Activated effector memory CD4-positive, alpha-beta T cell treated with anti-CD3 and anti-CD28 coated beads, Interleukin-2, amount 50 U/mL, for 16 hours (primary cell): ENCODE measurements around the gene ERCC6L.
A peak's percentile ranks its signal among the peaks of the same experiment; 100 is the strongest.

ENCODE experiments used
- DNase-seq: peaks from one replicate; pipeline ENCODE4 v3.0.0-alpha.2; 2020

Gene ERCC6L, protein sequence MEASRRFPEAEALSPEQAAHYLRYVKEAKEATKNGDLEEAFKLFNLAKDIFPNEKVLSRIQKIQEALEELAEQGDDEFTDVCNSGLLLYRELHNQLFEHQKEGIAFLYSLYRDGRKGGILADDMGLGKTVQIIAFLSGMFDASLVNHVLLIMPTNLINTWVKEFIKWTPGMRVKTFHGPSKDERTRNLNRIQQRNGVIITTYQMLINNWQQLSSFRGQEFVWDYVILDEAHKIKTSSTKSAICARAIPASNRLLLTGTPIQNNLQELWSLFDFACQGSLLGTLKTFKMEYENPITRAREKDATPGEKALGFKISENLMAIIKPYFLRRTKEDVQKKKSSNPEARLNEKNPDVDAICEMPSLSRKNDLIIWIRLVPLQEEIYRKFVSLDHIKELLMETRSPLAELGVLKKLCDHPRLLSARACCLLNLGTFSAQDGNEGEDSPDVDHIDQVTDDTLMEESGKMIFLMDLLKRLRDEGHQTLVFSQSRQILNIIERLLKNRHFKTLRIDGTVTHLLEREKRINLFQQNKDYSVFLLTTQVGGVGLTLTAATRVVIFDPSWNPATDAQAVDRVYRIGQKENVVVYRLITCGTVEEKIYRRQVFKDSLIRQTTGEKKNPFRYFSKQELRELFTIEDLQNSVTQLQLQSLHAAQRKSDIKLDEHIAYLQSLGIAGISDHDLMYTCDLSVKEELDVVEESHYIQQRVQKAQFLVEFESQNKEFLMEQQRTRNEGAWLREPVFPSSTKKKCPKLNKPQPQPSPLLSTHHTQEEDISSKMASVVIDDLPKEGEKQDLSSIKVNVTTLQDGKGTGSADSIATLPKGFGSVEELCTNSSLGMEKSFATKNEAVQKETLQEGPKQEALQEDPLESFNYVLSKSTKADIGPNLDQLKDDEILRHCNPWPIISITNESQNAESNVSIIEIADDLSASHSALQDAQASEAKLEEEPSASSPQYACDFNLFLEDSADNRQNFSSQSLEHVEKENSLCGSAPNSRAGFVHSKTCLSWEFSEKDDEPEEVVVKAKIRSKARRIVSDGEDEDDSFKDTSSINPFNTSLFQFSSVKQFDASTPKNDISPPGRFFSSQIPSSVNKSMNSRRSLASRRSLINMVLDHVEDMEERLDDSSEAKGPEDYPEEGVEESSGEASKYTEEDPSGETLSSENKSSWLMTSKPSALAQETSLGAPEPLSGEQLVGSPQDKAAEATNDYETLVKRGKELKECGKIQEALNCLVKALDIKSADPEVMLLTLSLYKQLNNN

DNA sequence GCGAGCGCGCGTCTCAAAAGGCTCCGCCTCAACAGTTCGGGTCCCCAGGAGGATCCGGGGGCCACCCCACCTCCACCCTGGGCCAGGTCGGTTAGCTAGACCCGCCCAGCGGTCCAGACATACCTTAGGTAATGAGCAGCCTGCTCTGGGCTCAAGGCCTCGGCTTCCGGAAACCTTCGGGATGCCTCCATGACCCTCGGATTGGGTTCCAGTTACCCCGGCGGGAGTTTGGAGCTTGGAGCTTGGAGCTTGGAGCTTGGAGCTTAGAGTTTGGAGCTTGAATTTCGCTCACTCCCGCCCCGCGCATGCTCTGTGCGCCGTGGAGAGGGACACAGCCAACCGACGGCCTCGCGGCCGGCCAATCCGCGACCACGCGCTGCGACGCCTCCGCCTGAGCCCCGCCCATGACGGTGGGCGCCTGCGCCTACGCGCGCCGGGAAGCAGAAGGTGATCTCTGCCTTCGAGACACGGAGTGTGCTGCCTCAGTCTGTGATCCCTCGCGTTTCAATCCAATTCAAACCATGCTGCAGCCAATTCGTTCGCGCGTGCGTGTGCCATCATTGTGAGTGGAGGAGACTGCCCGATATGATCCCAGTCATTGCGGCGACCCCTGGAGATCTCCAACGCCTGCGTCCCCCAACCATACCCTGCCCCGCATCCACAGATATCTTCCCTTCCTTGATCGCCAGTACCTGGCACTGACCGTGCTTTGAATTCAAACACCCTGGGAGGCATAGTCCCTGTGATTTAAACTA, at the start of gene ERCC6L:
Gene ERCC6L (minus strand): TSS at position 307 of the 755 bp plus-strand sequence. CDS start 116 bp downstream, at position 191.
- peak; percentile 94 for DNase-seq

DNA sequence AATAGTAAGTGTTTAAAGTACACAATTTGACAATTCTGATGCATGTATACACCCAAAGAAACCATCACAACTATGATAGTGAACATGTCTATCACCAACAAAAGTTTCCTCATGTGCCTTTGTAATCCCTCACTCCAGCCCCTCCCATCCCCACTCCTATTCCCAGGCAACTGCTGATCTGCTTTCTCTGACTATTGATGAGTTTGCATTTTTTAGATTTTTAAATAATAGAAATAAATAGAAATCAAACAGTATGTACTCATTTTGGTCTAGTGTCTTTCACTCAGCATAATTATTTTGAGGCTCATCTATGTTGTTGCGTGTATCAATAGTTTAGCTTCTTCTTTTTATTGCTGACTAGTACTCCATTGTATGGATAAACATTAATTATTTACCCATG, 43.5 kb upstream of the ERCC6L start:
- DNase-seq, result no peak

DNA sequence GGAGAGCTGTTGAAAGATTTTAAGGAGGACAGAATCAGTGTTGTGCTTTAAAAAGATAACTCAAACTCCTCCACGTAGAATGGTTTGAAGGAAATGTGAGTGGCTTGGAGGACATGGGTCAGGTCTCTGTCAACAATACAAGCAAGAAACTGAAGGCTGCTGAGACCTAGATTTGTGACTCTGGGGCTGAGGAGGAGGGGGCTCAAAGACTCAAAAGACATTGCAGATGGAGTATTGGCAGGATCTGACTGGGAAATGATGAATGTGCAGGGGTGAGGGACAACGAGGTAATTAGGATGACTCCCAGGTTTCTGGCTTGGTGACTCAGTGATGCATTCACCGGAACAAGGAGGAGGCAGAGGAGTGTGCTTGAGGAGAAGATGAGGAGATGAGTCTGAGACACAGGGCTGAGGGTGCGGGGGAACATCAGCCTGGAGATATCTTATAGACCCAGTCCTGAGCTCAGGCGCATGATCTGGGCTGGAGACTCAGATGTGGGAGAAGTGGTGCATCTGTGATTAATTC, 41.6 kb upstream of the ERCC6L start:
- DNase-seq, result no peak

DNA sequence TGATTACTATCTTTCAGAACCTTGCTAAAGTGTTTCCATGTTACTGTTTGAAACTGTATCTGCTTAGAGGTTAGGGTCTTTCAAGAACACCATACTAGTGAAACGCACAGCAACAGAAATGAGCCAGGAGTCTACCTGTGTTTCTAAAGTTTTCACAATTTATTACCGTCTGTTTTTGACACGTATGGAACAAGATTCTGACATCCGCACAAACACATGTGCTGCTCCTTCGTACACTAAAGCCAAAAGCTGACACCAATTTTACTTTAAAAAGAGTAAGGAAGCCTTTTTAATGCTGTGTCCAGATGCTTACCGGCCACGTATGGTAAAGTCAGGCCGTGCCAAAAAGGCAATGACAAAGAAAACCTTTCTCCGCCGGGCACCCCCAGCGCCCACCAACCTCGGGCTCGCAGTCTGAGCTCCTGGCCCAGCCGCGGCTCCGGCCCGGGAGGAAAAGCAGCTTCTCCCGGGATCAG, 37.7 kb upstream of the ERCC6L start:
- no peak for DNase-seq

DNA sequence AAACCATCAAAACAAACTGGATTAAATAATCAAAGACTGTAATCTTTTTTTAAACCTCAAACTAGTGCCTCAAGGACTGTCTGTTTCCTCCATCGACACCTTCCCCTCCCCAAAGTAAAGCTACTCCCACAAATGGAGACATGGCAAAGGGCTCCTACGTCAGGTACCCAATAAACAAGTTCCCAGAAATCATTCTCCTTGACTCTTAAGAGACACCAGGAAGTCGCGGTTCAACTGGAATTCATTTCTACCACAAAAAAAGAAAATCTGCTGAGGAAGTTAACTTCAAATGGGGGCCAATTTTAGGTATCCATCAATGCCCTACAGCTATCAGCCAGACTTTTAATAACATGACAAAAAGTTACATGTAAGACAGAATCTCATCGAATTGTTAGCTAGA, 35.7 kb upstream of the ERCC6L start:
- DNase-seq, result no peak

DNA sequence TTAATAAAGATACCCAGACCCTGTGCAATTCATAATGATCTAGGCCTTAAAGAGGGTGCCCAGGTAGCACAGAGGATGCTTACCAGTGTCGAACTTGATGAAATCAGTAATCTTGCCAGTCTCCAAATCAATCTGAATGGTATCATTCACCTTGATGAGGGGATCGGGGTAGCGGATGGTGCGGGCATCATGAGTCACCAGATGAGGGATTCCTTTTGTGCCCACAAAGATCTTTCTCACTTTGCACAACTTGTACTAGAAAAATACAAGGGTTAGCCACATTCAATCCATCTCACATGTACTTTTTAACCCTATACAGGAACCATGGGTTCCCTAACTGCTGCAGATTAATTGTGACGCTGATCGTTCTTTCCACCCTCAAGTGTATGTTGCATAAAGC, 34.9 kb upstream of the ERCC6L start:
- DNase-seq, result peak; percentile 71

DNA sequence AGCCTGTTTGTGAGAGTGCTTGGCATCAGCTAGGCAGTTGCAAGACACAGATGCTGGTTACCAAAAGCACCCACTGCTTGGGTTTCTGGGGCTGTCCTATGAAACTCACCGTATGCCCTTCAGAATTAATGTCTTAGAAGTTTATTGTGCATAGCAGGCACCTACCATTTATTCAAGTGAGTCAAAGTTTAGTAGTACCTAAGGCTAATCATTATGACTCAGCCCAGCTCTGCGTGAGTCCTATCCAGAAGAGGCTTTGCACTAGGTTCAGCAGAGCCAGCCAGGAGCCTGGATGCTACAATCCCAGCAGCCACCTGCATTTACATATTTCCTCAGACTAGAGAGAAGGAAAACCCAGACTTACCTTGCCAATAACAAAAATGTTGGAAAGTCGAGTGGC, 34.0 kb upstream of the ERCC6L start:
- DNase-seq, result no peak

DNA sequence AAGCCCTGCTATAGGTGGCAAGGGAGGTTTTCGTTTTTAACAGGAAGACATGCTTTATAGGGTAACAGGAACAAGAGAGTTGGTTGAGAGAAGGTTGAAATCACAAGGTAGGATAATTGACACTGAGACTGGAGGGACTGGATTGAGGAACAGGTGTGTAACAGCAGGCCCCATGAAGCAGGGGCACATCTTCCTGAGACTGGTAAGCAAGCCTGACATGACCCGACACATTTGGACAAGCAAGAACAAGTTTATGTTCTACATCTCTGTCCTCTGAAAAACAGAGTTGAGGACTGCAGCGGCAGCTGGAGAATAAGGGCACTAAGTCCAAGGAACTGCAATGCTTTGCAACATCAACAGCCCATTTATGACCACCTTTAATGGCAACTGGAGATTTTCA, 33.0 kb upstream of the ERCC6L start:
- DNase-seq, result no peak

DNA sequence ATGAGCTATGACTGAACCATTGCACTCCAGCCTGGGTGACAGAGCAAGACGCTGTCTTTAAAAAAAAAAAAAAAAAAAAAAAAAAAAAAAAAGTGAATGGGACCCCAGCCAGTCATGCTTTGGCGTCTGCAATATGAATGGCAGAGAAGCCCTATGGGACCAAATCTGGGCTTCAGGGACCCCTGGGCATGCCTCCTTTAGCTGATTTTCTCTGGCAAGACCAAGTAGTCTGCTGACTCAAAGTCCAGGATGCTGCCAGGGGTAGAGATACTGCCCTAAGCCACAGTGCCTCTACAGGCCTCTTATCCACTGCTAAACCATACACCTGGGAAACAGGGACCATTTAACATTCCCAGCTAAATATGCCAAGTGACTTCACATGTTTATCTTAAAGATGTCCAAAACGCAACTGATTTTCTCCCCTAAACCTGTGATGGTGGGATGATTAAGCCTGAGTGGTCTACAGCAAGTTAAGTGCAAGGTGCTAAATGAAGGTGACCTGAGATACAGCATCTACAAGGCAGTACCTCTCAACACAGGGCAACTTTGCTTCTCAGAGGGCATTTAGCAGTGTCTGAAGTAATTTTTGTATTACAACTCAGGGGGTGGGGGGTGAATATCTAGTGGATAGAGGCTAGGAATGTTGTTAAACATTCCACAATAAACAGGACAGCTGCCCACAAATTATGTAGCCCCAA, 32.4 kb upstream of the ERCC6L start:
- DNase-seq, result no peak

DNA sequence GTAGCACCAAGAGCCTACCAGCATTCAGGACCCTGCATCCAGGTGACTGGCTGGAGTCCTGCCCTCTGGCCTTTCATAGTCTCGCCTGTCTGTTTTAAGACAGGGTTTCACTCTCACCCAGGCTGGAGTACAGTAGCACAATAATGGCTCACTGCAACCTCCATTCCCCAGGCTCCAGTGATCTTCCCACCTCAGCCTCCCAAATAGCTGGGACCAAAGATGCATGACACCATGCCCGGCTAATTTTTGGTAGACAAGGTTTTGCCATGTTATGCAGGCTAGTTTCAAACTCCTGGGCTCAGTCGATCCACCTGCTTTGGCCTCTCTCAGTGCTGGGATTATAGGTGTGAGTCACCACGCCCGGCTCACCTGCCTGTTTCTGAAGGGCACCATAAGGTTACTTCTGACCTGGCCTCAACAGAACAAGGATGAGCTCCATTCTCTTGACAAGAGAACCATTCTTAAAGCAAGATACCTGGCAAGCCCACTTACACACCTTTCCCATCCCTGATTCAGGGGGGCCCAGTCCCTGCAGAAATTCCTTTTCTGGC, 31.6 kb upstream of the ERCC6L start:
- no peak for DNase-seq

DNA sequence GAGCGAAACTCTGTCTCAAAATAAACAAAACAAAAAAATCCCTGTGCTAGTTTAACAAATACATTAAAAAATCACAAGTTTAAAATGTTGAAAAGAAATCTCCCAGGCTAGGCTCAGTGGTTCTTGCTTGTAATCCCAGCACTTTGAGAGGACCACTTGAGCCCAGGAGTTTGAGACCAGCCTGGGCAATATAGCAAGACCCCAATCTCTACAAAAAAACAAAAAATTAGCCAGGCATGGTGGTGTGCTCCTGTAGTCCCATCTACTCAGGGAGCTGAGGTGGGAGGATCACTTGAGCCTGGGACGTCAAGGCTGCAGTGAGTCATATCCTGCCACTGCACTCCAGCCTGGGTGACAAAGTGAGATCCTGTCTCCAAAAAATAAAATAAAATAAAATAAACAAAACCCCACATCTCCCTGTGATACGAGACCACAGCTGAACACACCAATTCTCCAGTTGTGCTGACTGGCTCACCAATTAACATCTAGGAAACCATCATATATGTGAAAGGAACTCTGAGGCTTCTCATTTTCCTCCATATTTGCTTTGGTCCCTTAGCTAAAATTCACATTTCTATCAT, 30.9 kb upstream of the ERCC6L start:
- DNase-seq, result peak; percentile 67

DNA sequence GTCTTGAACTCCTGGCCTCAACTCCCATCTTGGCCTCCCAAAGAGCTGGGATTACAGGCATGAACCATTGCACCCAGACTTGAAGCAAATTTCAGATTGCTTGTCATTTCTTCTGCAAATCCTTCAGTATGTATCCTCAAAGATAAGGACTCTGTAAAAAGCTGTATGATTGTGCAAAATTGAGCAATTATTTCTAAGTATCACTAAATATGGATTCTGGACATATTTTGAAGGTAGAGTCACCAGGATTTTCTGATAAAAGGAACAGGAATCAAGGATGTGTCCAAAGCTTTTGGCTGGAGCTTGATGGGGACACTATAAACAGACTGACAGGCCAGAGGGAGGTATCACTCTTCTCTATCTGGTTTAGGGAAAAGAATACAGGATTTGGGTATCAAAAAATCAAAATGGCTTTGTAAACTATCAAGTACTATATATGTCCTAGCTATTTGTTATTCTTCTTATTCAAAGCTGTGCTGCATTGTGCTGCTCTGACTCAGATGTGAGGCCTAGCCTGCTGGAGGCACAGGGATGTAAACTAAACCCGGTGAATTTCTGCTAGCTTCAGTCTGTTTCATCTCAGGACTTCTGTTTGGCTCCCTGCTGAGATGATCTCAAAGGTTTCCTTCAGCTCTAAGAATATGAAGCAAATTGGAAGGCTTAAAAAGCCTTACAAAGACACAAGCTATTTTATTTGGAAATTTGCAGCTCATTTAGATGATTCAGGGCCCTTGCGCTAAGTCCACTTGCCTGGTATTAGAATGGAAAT, 30.0 kb upstream of the ERCC6L start:
- no peak for DNase-seq

DNA sequence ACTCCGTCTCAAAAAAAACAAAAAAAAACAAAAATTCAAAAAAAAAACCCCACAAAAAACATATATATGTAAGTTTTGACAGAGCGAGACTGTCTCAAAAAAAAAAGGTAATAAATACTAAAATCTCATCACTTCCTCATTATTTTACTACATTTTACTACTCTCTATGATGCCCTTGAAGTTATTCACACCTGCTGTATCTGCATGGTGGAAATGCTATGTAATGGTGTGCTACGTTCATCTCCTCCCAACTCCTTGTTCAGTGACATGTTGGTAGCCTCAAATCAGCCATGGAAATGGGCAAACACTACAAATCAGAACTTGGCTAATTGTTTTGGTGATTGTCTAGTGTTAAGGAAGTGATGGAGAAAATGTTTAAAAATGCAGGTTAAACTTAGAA, 26.4 kb upstream of the ERCC6L start:
- DNase-seq, result no peak

DNA sequence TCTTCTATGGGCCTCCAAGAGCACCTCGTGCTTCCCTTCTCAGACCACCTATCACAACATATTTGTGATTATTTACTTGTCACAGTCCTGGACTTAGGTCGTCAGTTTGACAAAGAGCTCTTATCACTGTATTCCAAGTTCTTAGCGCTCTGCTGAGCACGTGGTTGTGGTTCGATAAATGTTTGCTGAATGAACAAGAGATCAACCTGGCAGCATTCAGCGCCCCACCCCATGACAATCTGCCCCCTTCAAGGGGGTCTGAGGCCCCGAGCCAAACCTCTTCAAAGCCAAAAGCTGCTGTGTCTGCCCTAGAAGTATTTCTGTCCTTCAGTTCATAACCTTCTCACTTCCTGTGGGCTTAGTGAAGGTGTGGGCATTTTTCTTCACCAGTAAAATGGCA, 23.2 kb upstream of the ERCC6L start:
- DNase-seq, result no peak

DNA sequence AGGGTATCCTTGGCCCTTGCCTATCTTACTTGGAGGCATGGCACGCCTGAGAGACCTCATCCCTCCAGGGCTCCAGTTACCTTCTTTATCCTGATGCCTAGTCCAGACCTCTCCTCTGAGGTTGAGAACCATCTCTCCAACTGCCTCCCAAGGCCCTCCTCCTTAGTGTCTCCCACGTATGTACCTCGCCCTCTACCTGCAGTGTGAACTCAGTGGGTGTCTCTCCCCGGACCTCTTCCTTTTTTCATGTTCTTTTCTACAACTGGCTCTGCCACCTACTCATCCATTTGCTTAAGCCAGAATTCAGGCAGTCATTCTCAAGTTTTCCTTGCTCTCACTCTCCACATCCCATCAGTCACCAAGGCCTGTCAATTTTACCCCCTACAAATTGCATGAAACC, 21.6 kb upstream of the ERCC6L start:
- DNase-seq, result no peak

DNA sequence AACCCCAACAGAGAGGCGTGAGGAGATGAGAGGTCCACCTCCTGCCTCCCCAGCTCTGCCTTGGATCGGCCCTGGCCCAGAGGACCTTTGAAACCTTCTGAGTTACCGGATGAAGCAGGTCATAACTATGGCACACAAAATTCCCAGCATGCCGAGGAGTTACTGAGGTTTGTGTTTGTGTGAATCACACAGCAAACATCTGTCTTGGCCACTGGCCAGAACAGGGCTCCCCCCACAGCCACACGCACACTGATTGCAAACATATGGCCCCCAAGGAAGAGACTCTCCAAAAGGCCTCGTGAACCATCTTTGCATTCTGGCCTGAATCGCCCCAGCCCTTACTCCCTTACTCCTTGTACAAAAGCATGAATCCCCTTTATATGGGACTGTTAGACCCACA, 19.3 kb upstream of the ERCC6L start:
- no peak for DNase-seq

DNA sequence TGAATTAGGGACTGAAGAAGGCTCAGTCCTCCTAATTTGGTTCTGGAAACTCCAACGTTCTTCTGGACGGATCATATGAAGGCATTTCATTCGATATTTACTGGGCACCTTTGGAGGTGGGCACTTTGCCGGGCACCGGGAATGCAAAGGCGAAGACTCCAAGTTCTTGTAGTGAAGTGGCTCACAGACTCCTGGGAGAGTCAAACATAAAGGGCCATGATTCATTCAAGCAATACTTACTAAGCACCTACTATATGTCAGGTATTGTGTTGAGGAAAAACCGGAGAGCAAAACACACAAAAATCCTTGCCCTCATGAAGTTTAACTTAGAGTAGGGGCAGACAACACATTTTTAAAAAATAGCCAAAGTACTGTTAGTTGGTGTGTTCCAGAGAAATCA, 17.0 kb upstream of the ERCC6L start:
- no peak for DNase-seq

DNA sequence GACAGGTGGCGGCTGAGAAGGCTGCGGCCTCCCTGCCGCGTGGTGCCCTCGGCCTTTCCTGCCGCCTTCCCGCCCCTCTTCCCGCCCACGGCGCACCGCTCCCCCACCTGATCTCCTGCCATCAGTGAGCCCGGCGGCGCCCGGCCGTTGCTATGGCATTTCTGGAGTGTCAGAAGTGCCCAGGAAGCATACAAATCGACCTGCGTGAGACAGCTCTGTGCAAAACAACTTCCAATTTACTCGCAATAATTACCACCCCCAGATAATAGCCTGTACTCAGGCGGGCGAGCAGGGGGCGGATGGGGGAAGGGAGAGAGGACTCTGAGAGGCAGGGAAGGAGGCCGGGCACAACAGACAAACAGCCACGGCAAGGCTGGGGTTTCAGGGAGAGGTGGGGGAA, 16.6 kb upstream of the ERCC6L start:
- no peak for DNase-seq

DNA sequence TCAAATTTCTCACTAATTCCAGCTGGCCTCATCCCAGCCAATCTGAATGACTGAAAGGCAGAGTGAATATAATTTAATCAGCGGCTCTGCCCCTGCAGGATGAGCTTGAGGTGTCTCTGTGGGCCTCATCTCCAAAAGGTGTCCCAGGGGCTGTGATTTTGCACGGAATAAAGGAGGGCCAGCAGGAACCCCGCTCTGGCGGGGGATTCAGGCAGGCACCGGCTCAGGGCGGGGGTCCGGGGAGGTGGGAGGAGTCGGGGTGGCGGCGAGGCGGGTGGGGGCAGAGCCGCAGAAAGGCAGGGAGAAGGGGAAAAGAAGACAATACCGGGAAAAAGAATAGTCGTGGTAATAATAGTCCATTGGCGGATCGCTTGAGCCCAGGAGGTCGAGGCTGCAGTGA, 16.0 kb upstream of the ERCC6L start:
- no peak for DNase-seq

DNA sequence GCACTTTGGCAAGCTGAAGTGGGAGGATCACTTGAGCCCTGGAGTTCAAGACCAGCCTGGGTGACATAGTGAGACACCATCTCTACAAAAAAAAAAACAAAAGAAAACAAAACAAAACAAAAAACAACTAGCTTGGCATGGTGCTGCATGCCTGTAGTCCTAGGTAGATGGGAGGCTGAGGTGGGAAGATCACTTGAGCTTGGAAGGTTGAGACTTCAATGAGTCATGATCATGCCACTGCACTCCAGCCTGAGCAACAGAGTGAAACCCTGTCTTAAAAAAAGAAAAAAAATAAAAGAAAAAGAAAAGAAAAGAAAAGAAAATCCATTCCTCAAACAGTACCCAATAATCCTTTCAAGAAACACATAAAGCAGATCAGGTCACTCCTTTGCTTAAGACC, 14.9 kb upstream of the ERCC6L start:
- DNase-seq, result no peak
